ENCODE results near the gene SMG6.

- no peak for TF ChIP-seq ZEB2 (tag by site-specific recombination; IDR thresholded peaks at IDR 0.05)
- no peak for TF ChIP-seq CTCF (tag by site-specific recombination; IDR thresholded peaks at IDR 0.05)
- TF ChIP-seq TCF7L2 (IDR thresholded peaks at IDR 0.05; ENCODE audit: borderline replicate concordance, low read depth, low read length), result no peak
- TF ChIP-seq, protein P1, sequence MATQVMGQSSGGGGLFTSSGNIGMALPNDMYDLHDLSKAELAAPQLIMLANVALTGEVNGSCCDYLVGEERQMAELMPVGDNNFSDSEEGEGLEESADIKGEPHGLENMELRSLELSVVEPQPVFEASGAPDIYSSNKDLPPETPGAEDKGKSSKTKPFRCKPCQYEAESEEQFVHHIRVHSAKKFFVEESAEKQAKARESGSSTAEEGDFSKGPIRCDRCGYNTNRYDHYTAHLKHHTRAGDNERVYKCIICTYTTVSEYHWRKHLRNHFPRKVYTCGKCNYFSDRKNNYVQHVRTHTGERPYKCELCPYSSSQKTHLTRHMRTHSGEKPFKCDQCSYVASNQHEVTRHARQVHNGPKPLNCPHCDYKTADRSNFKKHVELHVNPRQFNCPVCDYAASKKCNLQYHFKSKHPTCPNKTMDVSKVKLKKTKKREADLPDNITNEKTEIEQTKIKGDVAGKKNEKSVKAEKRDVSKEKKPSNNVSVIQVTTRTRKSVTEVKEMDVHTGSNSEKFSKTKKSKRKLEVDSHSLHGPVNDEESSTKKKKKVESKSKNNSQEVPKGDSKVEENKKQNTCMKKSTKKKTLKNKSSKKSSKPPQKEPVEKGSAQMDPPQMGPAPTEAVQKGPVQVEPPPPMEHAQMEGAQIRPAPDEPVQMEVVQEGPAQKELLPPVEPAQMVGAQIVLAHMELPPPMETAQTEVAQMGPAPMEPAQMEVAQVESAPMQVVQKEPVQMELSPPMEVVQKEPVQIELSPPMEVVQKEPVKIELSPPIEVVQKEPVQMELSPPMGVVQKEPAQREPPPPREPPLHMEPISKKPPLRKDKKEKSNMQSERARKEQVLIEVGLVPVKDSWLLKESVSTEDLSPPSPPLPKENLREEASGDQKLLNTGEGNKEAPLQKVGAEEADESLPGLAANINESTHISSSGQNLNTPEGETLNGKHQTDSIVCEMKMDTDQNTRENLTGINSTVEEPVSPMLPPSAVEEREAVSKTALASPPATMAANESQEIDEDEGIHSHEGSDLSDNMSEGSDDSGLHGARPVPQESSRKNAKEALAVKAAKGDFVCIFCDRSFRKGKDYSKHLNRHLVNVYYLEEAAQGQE (tag by site-specific recombination; IDR thresholded peaks at IDR 0.05), result no peak
- no peak for TF ChIP-seq ZNF274 (IDR thresholded peaks at IDR 0.05; ENCODE audit: low read length)
- TF ChIP-seq ZNF274 (tag by site-specific recombination; IDR thresholded peaks at IDR 0.05; ENCODE audit: borderline replicate concordance), result no peak
Measured at GRCh38 chr17:2060385-2060658, 243.3 kb downstream of the SMG6 start.
